Adrenal gland (tissue), 5 donors: ENCODE data around the gene PRMT5.

Experiments used
- POLR2A ChIP-seq, 2 donors: fragments of 450-650 bp; IDR thresholded peaks; one replicate each; pipeline ENCODE4 v1.6.1; 2017; ENCODE audit warnings: antibody characterized with exemption in 2 of 2, mild to moderate bottlenecking in 2 of 2, moderate library complexity in 1 of 2
- TF ChIP-seq, protein P1 (sequence below), 6 experiments: fragments of 450-650 bp in 4 of 6; fragments of 200-600 bp in 2 of 6; sonication (generic) in 1 of 6; IDR thresholded peaks; 1 replicate in 5 of 6; 2 replicates in 1 of 6; pipeline versions ENCODE4 v1.5.1 to v1.8.0; 2016 to 2021; ENCODE audit warnings: antibody characterized with exemption in 6 of 6, mild to moderate bottlenecking in 2 of 6, moderate library complexity in 1 of 6
- donor health status: DM: no; HTN: no; CAD: no.

DNA sequence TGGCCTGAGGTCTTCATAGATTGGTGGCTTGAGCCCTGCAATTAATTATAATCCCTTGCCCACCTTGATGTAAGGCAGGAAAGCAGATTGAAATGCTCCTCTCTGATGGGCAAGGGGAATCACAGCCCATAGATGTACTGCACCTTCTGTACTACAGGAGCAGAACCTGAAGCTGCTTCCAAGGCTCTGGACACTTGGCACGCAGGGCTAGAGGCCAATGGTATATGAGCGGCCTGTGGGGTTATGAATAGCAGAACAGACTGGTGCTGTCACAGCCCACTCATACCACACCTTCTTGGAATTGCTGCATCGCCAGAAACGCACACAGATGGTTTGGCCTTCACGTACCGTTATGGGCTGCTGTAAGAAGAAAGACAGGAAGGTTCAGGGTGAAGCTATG, 8.5 kb downstream of the PRMT5 start:
- TF ChIP-seq, protein P1, sequence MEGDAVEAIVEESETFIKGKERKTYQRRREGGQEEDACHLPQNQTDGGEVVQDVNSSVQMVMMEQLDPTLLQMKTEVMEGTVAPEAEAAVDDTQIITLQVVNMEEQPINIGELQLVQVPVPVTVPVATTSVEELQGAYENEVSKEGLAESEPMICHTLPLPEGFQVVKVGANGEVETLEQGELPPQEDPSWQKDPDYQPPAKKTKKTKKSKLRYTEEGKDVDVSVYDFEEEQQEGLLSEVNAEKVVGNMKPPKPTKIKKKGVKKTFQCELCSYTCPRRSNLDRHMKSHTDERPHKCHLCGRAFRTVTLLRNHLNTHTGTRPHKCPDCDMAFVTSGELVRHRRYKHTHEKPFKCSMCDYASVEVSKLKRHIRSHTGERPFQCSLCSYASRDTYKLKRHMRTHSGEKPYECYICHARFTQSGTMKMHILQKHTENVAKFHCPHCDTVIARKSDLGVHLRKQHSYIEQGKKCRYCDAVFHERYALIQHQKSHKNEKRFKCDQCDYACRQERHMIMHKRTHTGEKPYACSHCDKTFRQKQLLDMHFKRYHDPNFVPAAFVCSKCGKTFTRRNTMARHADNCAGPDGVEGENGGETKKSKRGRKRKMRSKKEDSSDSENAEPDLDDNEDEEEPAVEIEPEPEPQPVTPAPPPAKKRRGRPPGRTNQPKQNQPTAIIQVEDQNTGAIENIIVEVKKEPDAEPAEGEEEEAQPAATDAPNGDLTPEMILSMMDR (IDR thresholded peaks at IDR 0.05), result no peak
- no peak for TF ChIP-seq POLR2A (IDR thresholded peaks at IDR 0.05)
